ENCODE data around the gene CAPZB. TPM values are rescaled to one million over a fixed set of nuclear protein-coding genes. Genes with fewer than 3 reads are reported as not detected.

The CAPZB gene
- total RNA-seq, 1 donor from 2014 or later = 151 TPM

DNA sequence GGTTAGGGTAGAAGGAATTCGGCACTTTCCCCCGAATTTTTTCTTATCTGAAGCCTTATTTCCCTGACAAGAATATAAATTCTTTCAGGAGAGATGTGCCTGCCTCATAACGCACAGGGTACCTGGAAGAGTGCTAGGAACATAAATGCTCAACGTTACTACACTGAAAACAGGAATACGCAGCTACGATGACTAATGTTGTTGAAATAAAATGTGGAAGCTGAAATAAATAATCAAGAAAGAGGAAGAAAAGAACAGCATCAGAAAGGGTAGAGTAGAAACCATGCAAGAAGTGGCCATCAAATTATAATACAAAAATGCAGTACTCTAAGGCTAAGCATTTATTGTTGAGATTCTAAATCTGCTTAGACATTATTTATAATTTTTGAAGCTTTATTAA, 139.3 kb downstream of the CAPZB start:
- no peak for DNase-seq (ENCODE audit: low read depth)

DNA sequence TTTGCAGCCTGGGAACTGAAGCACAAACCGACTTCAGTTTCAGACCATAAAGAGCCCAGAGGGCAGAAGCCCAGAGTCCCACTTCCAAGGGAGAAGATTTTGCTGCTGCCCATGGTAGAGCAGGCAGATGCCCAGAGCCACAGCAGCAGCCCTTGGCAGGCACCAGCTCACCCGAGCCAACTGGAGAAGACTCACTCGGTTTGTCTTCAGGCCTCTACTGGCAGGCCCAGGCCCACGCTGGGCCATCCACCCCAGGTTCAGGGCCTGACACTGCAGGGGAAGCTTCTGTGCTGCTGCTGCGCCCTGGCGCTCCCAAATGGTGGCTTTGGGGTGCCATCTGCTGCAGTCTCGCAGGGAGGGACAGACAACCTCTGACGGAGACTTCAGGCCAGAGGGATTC, 139.9 kb downstream of the CAPZB start:
- DNase-seq (ENCODE audit: low read depth) = no peak

DNA sequence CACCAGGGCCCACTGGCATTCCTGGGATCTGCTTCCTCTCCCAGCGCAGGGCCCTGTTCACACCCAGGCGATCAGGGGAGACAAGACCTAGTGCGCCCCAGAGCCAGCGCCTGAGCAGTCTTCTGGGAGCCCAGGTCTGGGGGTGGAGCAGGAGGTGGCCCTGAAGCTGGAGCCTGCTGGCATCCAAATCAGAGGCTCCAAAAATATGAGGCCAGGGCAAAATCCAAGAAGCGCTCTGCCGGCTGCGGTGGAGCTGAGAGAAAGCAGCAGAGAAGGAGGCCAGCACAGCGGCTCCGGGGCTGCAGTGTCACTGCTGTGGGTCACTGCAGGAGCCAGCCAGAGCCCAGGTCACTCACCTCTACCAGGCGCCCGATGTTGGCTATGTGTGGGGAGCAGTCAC, 140.5 kb downstream of the CAPZB start:
- no peak for DNase-seq (ENCODE audit: low read depth)

DNA sequence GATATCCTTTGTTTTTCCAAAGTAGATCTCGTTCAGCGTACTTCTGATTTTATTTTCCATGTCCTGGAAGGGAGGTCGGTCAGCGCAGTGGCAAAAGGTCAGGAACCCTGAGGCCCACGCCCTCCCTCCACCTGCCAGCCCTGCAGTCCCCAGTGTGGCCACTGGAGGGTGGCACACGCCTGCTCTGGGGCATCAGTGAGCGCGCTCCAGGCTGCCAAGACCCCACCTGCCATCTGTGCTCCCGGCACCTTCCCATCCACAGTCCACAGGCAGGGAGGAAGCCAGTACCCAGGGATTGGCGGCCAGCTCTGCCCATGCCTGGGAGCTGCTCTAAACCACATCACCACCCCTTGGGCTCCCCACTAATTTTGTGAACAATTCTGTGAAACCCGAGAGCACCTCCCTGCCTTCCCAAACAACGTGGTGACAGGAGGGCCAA, 140.9 kb downstream of the CAPZB start:
- DNase-seq (ENCODE audit: low read depth) = no peak

DNA sequence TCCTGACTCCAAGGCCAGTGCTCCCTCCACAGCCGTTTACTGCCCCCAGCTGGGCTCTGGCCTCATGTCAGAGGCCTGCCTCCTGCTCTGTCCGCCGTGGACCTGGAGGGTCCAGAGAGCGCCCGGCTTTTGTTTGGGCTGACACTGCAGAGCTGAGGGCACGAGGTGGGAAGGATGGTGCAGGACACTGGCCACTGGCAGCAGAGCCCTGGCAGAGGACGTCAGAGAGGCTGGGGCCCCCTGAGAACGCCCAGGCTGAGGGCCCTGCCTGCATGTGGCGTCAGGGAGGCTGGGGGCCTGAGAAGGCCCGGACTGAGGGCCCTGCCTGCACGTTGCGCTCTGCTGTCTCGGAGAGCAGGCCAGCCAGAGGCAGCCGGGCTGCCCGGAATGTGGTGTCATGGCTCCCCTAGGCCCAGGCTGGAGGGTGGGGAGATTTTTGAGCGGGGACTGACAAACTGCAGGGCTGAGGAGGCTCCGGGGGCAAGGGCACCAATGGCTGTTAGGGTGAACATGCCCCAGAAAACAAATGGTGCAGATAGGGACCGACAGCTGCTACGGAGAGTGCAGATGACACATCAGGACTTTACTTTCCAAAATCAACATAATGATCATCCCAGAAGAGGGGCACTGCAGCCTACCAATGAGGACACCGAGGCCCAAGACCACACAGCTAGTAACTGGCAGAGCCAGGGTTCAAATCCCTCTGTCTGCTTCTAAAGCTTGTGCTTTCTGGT, 141.6 kb downstream of the CAPZB start:
- no peak for DNase-seq (ENCODE audit: low read depth)

DNA sequence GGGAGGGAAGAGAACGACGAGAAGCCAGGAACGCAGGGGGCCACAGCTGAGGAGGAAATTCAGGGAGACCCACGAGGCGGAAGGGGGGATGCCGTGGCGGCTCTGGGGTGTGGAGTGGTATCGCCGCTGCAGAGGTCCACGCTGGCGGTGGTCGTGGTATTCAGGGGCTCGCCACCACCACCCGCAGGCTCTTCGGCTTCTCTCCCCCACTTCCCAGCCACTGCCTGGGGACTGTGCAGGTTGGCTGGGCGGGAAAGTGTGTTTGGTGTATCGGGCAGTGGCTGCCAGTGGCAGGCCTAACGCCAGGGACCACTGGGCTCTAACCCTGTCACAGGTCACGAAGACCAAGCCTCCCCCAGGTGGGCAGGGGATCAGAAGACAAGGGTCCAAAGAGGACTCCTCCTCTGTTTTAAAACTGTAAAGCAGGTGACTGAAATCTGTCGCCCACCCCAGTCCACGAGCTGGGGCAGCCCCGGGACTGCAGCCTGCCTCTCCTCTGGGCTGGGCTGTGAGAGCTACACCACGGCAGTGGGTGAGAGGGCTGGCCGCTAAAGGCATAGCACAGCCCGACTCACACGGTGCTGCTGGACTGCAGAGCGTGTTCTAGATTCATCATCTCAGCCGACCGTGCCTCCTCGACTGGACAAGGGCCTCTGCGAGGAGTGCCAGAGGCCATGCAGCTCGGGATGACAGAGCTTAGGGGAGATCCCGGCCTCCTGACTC, 142.3 kb downstream of the CAPZB start:
- DNase-seq (ENCODE audit: low read depth) = no peak

DNA sequence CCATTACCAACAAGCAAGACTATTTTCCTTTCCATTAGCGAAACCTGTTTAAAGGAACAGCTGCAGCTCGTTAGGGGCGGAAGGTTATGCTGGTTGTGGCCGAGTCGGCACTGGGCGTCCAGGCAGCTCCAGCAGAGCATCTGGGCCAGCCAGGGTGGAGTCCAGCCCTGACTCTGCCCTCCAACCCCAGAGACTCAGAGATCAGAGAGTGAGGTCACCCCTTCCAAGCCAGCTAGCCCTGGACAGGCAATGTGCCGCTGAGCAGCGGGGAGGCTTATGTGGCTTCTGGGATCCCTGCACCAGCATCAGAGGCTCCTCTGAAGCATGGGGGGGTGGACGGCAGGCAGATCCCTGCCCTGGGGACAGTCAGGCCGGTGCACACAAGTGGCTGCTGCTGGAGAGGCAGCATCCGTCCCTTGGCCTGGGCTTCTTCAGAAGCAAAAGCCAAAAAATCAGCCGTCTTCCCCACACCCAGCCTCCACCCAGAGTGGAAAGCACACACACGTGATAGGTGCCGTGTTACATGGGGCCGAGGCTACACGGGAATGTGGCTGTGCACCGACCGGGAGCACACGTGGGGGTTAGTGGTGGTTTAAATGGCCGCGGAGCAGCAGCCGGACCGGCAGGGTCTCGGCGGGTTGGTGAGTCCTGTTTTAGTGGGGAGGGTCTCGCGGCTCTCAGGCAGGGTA, 143.1 kb downstream of the CAPZB start:
- no peak for DNase-seq (ENCODE audit: low read depth)

DNA sequence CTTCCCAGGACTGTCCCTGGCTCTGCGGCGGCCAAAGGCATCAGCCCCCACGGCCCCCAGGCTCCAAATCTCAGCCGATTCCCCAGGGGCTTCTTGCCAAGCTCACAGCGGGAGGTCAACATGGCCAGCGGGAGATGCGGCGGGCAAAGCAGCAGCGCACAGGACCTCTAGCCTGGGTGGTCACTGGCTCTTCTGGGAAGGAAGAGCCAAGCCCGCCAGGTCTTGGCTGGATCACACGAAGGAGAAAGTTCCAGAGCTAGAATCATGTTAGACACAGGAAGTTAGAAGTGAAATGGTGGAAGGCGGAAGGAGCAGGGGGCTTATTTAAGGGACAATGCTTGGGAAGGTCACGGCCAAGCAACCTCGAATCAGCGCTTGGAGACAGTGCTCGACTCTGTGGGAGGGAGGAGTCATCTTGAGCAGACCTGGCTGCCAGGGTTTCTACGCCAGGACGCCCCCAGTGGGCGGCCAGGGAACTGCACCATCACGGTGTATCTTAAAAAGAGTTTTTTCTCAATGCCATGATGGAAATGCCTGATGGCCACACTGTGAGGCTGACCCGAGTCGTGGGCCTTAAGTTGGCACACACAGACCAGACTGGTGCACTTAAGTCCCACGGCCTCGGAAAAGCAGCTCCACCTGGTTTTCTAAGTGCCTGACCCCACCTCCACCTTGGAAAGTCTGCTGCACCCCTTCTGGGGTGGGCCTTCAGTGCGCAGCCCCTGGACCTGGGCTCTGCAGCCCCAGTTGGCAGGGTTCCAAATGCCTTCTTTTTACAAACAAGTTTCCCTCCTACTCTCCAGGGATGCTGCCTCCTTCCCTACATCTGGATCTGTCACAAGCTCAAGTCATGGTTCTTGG, 143.9 kb downstream of the CAPZB start:
- peak; percentile 52 for DNase-seq (ENCODE audit: low read depth)

DNA sequence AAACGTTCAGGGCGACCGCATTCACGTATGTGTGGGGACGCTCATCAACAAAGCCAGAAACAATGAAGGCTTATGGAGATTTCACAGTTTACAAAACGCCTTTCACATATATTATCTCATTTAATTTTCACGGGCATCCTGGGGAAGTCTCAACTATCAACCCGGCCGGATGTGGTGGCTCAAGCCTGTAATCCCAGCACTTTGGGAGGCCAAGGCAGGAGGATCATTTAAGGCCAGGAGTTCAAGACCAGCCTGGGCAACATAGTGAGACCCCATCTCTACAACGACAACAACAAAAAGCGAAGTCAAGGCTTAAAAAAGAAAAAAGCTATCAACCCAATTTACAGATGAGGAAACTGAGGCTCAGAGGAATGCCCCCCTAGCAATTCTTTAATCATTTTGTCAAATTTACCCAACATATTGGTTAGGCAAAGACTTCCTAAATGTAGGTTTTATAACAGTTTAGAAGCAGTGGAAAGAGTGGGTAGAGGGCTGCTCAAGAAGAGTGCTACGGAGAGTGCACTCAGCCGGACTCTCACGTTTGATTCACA, 144.9 kb downstream of the CAPZB start:
- DNase-seq (ENCODE audit: low read depth) = no peak

DNA sequence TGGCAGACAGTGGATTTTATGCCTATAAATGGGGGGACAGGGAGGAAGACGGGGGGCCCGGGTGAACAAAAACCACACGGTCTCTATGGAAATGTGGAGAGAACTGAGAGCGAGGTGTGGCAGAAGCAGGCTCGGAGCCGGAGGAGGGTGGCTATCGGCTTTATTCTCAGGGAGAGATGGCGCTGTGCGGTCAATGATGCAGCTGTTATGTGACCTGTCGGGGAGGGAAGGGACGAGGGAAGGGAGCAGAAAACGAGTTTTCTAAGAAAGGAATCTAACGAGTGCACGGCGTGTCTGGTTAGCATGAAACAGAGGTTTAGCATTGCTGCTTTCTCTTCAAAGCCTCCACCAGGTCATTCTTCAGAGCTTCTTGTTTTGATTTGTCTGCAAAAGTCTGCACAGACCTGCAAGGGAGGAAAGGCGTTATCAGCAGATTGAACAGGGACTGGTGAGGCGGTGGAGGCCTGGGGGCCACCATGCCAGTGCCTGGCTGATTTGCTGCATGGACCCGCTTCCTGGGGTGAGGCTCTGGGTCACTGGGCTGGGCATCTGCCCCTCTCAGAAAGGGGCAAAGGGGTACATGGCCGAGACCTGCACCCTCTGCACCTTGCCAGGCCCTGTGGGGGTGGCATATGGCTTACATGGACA, 146.0 kb downstream of the CAPZB start:
- DNase-seq (ENCODE audit: low read depth) = no peak

DNA sequence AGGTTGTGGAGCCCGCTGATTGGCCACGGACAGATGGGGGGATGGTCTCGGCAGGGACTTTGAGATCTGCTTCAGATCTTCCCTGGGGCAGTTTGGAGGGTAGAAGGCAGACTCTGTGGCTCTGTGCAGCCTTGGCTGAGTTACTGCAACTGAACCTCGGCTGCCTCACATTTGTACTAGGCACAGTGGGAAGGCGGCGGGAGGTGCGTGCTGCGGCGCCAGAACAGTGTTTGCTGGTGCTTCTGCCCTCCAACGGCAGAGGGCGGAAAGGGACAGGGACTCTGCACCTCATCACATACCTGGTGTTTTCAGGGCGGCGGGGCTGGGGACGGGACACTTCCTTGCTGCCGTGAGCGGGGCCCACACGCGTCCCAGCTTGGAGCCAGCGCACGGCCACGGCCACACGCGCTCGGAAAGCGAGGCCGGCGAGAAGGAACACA, 147.0 kb downstream of the CAPZB start:
- no peak for DNase-seq (ENCODE audit: low read depth)

DNA sequence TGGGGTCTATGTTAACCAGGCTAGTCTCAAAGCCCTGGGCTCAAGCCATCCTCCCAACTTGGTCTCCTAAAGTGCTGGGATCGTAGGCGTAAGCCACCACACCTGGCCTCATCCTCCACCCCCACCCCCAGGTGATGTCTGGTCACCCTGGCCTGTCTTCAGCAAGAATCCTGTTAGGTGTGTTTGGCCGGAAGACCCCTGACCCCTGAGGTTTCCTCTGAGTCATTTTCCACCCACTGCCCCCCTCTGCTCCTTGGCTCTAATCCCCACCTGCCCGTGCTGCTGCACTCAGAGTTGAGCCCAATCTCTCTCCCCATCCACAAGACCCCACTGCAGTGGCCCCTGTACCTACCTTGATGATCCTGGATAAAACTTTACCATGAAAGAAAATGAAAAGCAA, 148.1 kb downstream of the CAPZB start:
- no peak for DNase-seq (ENCODE audit: low read depth)

DNA sequence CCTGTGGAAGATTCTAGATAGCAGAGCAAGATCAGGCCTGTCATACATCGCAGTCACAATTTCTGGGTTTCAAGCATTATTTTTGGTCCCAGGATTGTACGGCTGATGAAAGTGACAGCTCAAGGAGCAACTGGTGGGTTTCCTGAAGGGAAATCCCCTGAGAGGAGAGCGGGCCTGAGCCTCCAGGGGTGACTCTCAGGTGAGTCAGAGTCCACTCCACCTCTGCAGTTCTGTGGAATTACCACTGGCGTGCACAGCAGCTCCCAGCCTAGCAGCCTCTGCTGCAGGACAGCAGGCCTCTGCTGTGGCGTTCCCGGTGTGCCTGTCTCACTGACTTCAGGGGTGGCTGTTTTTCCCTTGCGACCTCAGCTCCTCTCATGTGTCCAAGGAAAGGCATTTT, 148.8 kb downstream of the CAPZB start:
- peak; percentile 45 for DNase-seq (ENCODE audit: low read depth)

DNA sequence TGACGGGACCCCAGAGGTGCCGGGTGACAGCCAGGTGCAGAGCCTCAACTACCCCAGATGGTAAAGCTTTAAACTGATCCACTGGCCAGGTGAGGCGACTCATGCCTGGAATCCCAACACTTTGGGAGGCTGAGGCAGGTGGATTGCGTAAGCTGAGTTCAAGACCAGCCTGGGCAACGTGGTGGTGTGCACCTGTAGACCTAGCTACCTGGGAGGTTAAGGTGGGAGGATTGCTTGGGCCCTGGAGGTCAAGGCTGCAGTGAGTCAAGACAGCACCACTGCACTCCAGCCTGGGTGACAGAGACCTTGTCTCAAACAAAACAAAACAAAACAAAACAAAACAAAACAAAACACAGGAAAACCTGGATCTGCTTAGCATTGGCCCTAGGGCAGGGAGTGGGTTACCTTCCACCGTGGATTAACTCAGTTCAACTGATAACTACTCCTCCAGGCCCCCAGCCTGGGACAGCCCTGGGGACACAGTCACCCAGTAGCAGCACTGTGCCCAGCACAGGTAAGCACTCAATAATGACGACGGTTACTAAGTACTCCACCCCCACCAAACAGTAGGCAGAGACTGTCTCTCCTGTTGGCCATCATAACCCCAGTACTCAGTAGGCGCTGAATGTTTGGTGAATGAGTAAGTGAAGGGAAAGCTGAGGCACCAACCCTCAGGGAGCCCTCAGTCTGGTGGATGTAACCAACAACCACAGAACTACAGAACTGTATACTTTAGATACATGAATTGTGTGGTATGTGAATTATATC, 151.6 kb downstream of the CAPZB start:
- no peak for DNase-seq (ENCODE audit: low read depth)

DNA sequence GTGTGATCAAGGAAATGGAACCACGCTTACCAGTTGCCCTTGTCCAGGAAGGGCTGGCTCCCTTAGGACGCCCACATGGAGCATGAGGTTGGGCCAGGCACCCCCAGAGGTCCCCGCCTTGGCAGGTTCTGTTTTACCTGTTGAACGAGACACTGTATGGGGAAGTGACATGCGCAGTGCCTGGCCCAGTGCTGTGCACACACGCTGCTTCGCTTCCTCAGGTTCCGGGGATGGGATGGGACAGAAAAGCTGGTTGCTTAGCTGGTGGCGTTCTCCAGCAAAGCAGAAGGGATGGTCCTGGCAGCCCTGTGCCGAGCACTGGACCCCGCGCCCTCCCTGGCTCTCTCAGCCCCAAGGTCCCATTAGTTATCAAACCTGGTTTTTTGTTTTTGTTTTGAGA, 152.5 kb downstream of the CAPZB start:
- no peak for DNase-seq (ENCODE audit: low read depth)

DNA sequence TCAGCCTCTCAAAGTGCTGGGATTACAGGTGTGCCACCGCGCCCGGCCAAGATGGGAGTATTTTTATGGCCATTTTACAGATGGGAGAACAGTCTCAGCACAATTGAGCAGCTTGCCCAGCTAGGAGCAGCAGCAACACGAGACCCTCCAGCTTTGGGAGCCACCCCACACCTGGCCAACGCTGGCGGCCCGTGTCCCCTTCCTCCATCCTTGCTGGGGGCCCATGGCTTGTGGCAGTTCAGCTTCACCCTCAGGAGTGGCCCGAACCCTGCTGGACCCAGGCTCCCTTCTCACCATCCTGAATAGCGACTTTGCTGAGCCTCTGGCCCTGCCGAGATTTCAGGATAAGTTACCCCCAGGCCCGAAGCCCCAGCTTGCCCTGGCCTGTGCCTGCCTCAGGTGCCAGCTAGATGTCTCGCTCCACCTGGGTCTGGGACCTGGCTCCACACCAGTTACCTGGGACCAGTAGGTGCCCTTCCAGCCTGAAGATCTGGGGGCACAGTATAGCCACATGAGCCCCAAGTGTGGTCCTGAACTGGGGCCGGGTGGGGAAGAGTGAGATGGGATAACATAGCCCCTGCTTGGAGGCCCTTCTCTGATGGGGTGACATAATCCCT, 154.0 kb downstream of the CAPZB start:
- DNase-seq (ENCODE audit: low read depth) = no peak

DNA sequence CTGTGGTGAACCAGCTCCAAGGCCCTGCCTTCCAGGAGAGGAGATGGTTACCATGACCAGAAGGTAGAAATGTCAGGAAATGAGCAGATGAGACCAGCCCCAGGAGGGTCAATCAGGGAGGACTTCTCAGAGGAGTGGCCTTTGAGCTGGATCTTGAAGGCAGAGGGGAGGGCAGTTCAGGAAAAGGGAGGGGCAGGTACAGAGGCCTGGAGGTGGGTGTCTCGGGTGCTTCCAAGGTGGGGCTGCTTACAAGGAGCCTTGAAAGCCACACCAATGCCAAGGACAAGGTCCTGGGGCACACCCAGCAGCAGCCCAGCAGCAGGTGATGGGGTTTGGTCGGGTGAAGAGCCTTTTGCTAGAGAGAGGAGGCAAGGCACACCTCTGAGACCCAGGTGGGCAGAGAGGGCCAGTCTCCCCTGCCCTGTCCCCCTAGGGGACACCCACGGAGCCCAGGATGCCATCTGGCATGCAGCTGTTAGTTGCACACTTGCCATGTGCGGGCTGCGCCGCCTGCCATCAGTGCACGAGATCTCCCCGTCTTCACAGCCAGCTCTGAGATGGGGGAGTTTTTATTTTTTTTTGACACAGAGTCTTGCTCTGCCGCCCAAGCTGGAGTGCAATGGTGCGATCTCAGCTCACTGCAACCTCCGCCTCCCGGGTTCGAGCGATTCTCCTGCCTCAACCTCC, 154.7 kb downstream of the CAPZB start:
- DNase-seq (ENCODE audit: low read depth) = no peak

DNA sequence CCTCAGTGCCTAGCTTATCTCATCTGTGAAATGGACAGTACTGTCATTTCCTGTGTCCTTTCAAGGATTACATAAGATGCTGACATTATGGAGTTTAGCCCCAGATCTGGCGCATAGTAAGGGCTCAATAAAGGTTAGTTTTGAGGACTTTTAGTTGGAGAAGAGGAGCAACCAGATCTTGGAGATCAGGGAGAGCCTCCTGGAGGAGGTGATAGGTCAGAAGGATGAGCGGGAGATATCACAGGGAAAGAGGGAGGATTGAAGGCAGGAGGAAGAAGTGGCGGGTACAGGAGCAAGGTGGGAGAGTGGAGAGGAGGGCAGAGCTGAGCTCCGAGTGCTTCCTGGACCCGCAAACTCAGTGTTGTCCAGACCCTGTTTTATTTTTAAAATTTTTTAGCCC, 155.7 kb downstream of the CAPZB start:
- DNase-seq (ENCODE audit: low read depth) = no peak

DNA sequence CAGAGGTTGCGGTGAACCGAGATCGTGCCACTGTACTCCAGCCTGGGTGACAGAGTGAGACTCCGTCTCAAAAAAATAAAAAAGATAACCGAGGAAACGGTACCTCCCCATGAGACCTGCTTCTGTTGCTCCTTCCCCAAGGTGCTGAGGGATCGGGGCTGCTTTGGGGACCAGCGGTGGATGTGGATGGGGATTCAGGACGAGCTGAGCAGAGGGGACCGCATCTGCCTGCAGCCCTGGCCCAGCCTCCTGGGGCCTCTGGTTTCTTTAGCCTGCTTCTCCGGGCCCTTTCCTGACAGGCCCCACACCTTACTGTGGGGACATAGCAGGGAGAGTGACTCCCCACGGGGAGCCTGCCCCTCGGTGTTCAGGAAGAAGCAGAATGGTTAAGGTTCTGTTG, 156.2 kb downstream of the CAPZB start:
- no peak for DNase-seq (ENCODE audit: low read depth)
